Measurements from ENCODE around the gene EPB41L2. TPM values are rescaled to one million over a fixed set of nuclear protein-coding genes. Genes with fewer than 3 reads are reported as not detected.

EPB41L2 gene
- total RNA-seq, 1 donor from 2014 or later = 124 TPM

DNA sequence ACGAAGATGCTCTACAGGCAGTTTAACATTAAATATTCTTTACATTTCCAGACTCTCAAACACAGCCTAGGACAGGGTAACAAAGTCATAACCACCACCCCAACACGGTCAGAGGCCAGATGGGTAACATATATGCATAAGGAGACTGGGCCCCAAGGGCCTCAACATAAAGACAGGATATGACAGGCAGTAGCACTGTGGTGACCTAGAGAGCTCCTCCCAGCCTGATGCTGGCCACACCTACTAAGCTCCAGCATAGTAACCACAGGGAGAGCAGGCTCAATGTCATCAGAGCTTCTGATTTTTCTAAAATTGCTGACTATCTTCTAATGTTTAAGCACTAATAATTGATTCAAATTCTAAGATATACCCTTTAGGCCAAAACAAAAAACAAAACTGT is 214.1 kb downstream of the EPB41L2 start:
- TF ChIP-seq, protein P1, sequence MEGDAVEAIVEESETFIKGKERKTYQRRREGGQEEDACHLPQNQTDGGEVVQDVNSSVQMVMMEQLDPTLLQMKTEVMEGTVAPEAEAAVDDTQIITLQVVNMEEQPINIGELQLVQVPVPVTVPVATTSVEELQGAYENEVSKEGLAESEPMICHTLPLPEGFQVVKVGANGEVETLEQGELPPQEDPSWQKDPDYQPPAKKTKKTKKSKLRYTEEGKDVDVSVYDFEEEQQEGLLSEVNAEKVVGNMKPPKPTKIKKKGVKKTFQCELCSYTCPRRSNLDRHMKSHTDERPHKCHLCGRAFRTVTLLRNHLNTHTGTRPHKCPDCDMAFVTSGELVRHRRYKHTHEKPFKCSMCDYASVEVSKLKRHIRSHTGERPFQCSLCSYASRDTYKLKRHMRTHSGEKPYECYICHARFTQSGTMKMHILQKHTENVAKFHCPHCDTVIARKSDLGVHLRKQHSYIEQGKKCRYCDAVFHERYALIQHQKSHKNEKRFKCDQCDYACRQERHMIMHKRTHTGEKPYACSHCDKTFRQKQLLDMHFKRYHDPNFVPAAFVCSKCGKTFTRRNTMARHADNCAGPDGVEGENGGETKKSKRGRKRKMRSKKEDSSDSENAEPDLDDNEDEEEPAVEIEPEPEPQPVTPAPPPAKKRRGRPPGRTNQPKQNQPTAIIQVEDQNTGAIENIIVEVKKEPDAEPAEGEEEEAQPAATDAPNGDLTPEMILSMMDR (IDR thresholded peaks at IDR 0.05) = no peak
- intact Hi-C loops (cut with DNase I) = no loop called here
- peak in 1 of 2 donors; percentile 43 for ATAC-seq
- H3K4me1 ChIP-seq = no peaks in the 10 kb centered on the region
- no peaks in the 10 kb centered on the region for H3K27me3 ChIP-seq (ENCODE audit: low read depth)
- no peak overlapping the region for H3K4me3 ChIP-seq
- DNase-seq = no peak
- H3K36me3 ChIP-seq = no peaks in the 10 kb centered on the region
- no peak overlapping the region for H3K27ac ChIP-seq
- H3K9me3 ChIP-seq = no peaks in the 10 kb centered on the region

DNA sequence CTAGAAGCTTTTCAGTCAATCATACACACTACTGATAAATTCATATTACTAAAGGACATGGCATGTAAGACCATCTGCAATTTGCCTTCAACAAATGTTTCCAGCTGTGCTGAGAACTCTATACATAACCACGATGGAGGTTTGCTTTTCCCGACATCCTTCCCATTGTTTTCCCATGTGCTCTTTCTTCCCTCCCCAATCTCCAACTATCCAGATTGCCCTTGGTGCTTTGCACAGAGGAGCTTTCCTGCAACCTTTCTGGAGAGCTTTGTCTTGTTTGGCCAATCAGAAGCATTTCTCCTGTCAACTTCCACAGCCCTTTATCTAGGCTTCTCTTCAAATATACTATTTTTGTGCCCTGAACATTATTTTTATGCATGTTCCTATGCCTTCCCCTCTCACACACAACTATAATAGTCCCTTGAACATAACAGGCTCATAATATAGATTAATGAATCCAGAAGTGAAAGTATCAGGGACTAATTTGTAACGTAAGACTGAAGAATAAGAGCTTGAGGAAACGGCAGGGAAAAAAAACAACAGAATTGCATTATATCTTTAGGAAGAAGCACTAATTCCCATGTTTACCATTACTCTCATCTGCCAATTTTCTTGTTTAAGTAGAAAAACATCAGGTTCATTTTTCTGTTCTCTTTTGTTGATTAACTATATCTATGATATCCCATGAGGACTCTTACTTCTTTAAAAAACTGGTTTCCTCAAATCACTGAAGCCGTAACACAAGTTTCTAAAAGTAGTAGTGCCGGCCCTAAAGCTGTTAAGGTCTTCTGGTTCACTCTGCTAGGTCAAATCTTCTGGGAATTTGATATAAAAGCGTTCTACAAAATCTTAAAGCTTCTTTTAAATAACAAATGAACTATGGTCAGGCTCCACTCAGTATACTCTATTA is 215.8 kb downstream of the EPB41L2 start:
- TF ChIP-seq, protein P1 (IDR thresholded peaks at IDR 0.05) = no peak
- H3K36me3 ChIP-seq = no peaks in the 10 kb centered on the region
- DNase-seq (no peak), ATAC-seq (no peak)
- H3K9me3 ChIP-seq = no peaks in the 10 kb centered on the region
- no peaks in the 10 kb centered on the region for H3K4me1 ChIP-seq
- H3K27me3 ChIP-seq (ENCODE audit: low read depth) = no peaks in the 10 kb centered on the region
- H3K27ac ChIP-seq = no peak overlapping the region
- intact Hi-C loops (cut with DNase I) = no loop called here
- no peak overlapping the region for H3K4me3 ChIP-seq

DNA sequence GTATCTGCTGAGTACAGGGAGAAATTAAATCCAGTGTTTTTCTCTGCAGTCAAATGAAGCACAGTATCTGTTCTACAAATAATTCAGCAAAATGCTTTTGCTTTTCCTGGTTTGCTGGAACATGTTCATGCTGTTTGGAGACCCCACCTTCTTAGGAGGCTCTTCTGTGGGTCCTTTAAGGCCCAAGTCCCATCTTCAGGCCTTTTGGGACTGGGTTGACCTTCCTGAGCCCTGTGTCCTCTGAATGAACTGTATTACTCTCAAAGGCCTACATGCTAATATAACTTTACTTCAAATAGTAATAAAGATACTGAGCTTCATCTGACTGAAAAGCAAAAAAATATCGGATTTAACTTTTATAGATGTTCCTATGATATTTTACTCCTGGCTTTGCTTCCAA is 216.5 kb downstream of the EPB41L2 start:
- no peaks in the 10 kb centered on the region for H3K36me3 ChIP-seq
- H3K9me3 ChIP-seq = no peaks in the 10 kb centered on the region
- H3K4me3 ChIP-seq = no peak overlapping the region
- DNase-seq = no peak
- ATAC-seq = no peak
- H3K4me1 ChIP-seq = no peaks in the 10 kb centered on the region
- TF ChIP-seq, protein P1 (IDR thresholded peaks at IDR 0.05) = no peak
- intact Hi-C loops (cut with DNase I) = no loop called here
- H3K27me3 ChIP-seq (ENCODE audit: low read depth) = no peaks in the 10 kb centered on the region
- no peak overlapping the region for H3K27ac ChIP-seq

DNA sequence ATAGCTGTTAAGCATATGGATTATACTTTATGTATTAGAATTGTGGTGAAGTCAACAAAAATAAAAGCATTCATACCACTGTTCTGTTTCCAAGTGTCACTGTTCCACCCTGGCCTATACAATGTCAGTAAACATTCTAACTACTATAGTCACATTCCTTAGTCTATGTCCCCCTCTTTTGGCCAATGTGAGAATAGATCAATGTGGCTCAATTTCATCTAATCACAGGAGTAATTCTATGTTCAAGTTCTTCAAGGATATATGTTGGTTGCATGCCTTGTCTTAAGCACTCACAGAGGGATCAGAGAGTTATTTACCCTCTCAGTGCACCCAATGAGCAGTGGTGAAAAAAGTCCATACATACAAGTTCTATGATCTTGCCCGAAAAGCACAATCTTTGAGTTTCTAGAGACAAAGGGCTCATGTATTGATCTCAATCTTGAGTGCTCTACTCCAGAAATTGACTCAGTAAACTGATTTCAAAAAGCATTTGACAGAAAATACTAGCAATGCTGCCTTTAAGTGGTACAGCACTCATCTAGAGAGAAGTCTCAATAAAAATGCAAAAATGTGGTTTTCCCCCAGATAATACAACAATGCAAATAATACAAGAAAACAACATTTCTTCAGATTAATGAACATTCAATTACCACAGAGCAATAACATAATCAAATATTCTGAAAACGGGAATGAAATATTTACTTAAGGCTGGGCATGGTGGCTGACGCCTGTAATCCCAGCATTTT is 219.3 kb downstream of the EPB41L2 start:
- H3K27me3 ChIP-seq (ENCODE audit: low read depth) = no peaks in the 10 kb centered on the region
- no peaks in the 10 kb centered on the region for H3K4me1 ChIP-seq
- no peaks in the 10 kb centered on the region for H3K9me3 ChIP-seq
- no peaks in the 10 kb centered on the region for H3K36me3 ChIP-seq
- intact Hi-C loops (cut with DNase I) = no loop called here
- ATAC-seq = peak; percentile 43 to 70
- no peak for DNase-seq
- H3K4me3 ChIP-seq = no peak overlapping the region
- no peak overlapping the region for H3K27ac ChIP-seq
- TF ChIP-seq, protein P1 (IDR thresholded peaks at IDR 0.05) = peak; percentile 51

DNA sequence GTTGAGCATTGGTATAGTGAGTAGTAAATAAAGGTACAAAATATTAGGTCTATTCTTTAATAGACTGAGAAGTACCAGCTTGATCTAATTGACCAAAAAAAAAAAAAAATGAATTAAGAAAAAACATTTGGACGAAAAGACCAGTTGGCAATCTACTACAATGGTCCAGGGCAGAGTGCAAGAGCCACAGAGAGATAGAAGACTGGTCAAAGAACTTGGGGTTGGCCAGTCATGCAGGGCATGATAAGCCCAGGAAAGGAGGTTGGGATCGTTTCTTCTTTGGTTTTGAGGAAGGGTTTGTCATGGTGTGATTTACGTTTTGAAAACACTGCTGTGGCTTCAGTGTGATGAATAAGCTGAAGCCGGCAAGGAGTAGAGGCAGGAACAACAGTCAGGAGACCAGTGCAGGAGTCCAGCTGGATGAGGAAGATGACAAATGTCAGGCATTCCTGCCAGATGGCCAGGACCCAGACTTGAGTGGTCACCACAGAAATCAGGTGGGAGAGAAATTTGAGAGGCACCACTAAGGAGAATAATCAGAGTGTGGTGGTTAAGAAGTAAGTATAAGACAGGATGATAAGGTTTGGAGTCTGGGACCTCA is 221.8 kb downstream of the EPB41L2 start:
- ATAC-seq (no peak), DNase-seq (no peak)
- no peak overlapping the region for H3K27ac ChIP-seq
- no peaks in the 10 kb centered on the region for H3K27me3 ChIP-seq (ENCODE audit: low read depth)
- H3K36me3 ChIP-seq = no peaks in the 10 kb centered on the region
- H3K9me3 ChIP-seq = no peaks in the 10 kb centered on the region
- TF ChIP-seq, protein P1 (IDR thresholded peaks at IDR 0.05) = no peak
- H3K4me3 ChIP-seq = no peak overlapping the region
- intact Hi-C loops (cut with DNase I) = no loop called here
- H3K4me1 ChIP-seq = no peaks in the 10 kb centered on the region
